GM18498 (cell line): ENCODE data around the gene PIKFYVE.
A peak's percentile ranks its signal among the peaks of the same experiment; 100 is the strongest.
"Not testable (repeated sequence)": the region's sequence is repeated elsewhere in the genome, so short reads cannot be mapped to it uniquely, and the experiment has no call there.

Source experiments
- ATAC-seq: cut with Tn5 transposase; IDR thresholded peaks from one replicate; pipeline ENCODE4 v1.9.1; 2021; ENCODE audit warnings: mild to moderate bottlenecking, moderate library complexity; ENCODE audit not compliant: unreplicated experiment

Gene PIKFYVE

DNA sequence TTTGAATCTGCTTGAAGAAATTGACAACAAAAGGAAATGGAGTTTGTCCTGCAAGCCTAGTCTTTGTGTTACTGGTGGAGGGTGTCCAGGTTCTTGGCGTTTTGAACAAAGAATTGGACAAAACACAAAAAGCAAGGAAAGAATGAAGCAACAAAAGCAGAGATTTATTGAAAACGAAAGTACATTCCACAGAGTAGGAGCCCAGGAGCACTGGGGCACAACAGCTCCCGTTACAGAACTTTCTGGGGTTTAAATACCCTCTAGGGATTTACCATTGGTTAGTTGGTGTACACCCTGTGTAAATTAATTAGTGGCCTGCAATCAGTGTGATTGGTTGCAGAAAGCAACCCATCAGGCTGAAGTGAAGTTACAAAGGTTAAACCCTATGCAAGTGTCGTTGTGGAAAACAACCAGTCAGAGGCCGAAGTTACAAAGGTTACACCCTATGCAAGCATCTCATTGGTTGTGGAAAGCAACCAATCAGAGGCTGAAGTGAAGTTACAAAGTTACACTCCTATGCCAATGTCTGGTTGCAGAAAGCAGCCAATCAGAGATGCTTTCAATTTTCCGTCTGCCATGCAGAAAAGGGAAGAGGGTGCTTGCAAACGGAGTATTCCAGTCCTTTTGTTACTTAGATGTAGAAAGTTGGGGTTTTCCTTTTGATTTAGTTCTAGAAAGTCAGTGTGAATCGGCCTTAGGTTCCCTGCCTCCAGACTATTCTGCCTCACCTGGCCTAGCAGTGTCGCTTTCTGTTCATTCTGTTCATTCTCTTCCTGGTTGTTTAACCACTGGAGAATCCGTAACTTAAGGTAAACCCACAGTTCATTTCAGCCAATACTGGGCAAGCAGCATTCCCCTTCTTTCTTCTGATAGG lies 92.9 kb downstream of the PIKFYVE start:
- no peak for ATAC-seq

DNA sequence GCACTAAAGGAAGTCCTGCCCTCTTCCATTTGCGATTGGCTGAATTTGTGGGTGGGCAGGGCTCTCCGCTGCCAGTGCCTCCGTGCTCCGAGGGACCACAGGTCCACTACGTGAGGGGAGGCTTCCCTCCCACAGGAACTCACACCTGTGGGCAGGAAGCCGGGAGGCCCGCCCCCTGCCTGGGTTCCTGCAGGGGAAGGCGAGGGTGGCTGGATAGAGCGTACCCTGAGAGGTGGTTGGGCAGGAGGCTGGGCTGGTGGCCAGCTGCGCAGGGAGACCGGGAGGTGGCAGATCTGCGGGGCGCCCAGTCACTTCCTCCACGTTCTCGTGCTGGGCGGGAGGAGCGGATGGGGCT lies 93.6 kb downstream of the PIKFYVE start:
- ATAC-seq, result no peak

GRCh38 chr2:208360259-208361076 lies 94.4 kb downstream of the PIKFYVE start:
- ATAC-seq, result no peak

- ATAC-seq, result no peak
Observed at GRCh38 chr2:208361077-208361441, 95.0 kb downstream of the PIKFYVE start.

- peak; percentile 54 for ATAC-seq
Observed at GRCh38 chr2:208363485-208363884, 97.4 kb downstream of the PIKFYVE start.

GRCh38 chr2:208366215-208367127 lies 100.4 kb downstream of the PIKFYVE start:
- peak; percentile 75 for ATAC-seq

GRCh38 chr2:208369091-208369490 lies 103.0 kb downstream of the PIKFYVE start:
- no peak for ATAC-seq

DNA sequence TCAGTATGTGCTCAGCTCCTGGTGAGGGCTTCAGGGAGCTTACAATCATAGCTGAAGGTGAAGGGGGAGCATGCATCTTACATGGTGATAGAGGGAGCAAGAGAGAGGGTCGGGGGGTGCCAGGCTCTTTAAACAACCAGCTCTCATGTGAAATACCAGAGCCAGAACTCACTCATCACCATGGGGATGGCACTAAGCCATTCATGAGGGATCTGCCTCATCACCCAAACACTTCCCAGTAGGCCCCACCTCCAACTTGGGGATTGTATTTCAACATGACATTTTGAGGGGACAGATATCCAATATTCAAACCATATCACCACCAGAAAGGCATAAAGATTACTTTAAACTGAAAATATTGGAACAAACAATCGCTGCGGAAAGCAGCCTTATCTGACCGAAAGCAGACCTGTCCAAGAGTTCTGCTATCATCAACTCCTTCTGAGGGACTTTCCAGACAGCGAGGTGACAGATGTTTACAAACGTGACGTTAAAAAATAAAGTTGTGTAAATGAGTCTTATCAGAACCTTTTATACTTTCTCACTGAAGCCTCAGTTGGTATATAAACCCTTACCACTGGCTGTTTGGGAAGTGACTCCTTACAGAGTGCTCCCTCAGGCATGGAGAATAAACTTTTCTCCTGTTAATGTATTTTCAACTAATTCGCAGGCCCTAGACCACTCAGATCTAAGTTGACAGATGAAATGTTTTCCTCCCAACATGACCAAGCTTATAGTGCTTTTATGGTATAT lies 105.0 kb downstream of the PIKFYVE start:
- no peak for ATAC-seq

DNA sequence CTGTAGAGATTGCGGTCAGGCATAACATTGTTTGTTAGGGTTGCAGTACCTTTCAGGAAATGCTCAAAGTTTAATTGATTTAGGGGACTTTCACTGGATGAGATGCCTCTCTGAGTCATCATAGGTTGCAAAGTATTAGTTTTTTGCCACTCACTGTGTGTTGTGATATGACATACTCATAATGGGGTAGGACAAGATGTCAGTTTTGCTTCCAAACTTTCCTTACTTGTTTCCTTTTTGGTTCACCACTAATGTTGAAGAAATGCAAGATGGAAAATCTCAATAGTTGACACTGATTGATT lies 105.5 kb downstream of the PIKFYVE start:
- no peak for ATAC-seq

GRCh38 chr2:208373460-208374089 lies 107.5 kb downstream of the PIKFYVE start:
- ATAC-seq, result peak; percentile 62

GRCh38 chr2:208375491-208376068 lies 109.5 kb downstream of the PIKFYVE start:
- ATAC-seq, result no peak

DNA sequence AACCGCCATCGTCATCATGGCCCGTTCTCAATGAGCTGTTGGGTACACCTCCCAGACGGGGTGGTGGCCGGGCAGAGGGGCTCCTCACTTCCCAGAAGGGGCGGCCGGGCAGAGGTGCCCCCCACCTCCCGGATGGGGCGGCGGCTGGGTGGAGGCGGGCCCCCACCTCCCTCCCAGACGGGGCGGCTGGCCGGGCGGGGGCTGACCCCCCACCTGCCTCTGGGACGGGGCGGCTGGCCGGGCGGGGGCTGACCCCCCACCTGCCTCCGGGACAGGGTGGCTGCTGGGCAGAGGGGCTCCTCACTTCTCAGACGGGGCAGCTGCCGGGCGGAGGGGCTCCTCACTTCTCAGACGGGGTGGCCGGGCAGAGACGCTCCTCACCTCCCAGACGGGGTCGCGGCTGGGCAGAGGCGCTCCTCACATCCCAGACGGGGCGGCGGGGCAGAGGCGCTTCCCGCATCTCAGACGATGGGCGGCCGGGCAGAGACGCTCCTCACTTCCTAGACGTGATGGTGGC lies 111.3 kb downstream of the PIKFYVE start:
- ATAC-seq, result not testable (repeated sequence)

DNA sequence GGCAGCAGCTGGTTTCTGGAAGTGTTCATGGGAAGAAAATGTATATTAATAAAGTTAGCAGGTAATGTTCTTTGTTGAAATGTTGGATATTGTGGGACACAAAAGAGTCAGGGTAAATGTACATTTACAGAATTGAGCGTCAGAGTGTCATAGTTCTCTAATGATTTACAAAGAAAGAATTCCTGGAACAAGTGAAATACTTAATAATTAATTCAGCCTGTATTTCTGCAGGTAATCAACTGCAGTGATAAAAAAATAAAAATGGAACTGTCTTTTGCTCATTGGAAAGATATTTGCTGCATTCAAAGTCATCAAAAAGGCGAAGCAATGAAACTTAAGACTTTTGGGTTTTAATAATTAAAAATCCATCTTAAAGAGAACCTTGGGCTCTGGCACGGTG lies 113.1 kb downstream of the PIKFYVE start:
- ATAC-seq, result no peak

GRCh38 chr2:208384637-208385036 lies 118.6 kb downstream of the PIKFYVE start:
- no peak for ATAC-seq

DNA sequence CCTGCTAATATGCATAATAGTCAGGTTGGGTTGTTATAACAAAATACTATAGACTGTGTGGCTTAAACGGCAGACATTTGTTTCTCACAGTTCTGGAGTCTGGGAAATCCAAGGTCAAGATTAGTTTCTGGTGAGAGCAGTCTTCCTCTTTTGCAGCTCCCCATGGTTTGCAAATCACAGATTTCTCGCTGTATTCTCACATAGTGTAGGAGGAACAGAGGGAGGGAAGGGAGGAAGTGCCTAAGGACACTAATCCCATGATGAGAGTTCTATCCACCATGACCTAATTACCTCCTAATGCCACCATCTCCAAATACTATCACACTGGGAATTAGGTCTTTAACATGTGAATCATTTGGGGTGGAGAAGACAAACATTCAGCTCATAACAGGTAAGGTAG lies 120.5 kb downstream of the PIKFYVE start:
- ATAC-seq, result no peak

- ATAC-seq, result no peak
Observed at GRCh38 chr2:208389940-208390339, 123.9 kb downstream of the PIKFYVE start.

DNA sequence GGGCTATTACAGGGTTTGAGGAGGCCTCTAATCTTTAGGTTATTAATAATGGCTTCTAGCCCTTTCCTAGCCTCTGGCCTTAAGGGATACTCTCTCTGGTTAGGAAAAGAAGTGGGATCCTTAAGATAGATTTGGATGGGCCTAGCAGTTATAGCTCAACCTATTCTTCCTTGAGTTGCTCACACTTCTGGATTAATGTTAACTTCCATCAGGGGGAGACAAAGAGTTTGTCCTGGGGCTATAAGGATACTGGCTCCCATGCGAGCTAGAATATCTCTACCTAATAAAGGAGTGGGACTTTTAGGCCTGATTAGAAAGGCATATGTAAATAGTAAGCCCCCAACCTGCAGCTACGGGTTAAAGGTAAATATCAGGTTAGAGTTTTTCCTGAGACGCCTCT lies 126.2 kb downstream of the PIKFYVE start:
- no peak for ATAC-seq

GRCh38 chr2:208396796-208397195 lies 130.7 kb downstream of the PIKFYVE start:
- not testable (repeated sequence) for ATAC-seq

DNA sequence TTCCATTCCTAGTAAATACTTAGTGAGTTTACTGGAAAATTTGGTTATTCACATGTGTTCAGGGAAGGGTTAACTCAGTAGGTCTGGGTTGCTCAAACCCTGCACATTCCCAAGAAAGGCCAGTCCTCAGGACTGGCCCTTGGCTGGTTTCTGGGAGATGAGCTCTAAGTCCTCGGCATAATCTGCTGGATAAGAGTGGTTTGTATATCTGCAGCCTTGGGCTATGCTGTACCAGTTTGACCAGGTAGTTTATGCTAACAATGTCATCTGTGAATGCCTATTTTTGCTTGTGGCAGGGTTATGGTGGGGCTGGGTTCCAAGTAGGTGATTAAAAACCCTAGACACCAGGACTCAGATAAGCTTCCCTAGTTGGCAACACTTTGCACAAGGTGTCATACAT lies 133.1 kb downstream of the PIKFYVE start:
- ATAC-seq, result no peak
